Fibroblast of villous mesenchyme (primary cell): ENCODE data around the gene MYOM3. TPM values are rescaled to one million over a fixed set of nuclear protein-coding genes. Genes with fewer than 3 reads are reported as not detected.

ENCODE experiments used
- DNase-seq: peaks from one replicate; pipeline ENCODE4 v3.0.0-alpha.2; 2010; ENCODE audit warnings: low read depth
- H3K4me3 ChIP-seq: 2 replicates; pipeline ENCODE4 v1.5.1; 2011; ENCODE audit warnings: low read depth, mild to moderate bottlenecking, low read length
- total RNA-seq: library from RNA; depleted of rRNA; stranded (reverse); fragments of >200 nt; gene quantifications from 2 replicates; pipeline ENCODE4 v1.2.3, GENCODE V29; 2012
- TF ChIP-seq, protein P1 (sequence below): IDR thresholded peaks from 2 replicates; pipeline ENCODE4 v1.5.1; 2012; ENCODE audit warnings: low read depth, mild to moderate bottlenecking, low read length; ENCODE audit not compliant: insufficient read depth

The MYOM3 gene
- total RNA-seq, 1 donor: not detected

DNA sequence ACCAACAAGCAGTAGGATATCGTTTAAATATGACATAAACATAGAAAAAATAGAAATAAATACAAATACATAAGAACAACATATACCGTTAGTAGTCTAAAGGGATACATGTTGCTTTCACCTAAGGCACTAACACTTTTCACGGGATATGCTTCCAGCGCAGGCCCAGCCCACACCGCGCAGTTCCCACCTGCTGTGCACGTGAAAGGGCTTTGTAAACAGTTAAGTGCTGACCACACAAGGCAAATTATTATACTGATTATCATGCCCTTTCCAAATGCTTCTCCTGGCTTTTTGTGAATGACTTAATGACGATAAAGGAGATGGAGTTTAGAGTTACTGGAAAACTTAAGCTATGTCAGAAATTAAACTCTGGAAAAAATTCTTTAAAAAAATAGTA is 42.3 kb upstream of the MYOM3 start:
- DNase-seq: no peak
- no peak overlapping the region for H3K4me3 ChIP-seq
- TF ChIP-seq, protein P1, sequence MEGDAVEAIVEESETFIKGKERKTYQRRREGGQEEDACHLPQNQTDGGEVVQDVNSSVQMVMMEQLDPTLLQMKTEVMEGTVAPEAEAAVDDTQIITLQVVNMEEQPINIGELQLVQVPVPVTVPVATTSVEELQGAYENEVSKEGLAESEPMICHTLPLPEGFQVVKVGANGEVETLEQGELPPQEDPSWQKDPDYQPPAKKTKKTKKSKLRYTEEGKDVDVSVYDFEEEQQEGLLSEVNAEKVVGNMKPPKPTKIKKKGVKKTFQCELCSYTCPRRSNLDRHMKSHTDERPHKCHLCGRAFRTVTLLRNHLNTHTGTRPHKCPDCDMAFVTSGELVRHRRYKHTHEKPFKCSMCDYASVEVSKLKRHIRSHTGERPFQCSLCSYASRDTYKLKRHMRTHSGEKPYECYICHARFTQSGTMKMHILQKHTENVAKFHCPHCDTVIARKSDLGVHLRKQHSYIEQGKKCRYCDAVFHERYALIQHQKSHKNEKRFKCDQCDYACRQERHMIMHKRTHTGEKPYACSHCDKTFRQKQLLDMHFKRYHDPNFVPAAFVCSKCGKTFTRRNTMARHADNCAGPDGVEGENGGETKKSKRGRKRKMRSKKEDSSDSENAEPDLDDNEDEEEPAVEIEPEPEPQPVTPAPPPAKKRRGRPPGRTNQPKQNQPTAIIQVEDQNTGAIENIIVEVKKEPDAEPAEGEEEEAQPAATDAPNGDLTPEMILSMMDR: no peak

DNA sequence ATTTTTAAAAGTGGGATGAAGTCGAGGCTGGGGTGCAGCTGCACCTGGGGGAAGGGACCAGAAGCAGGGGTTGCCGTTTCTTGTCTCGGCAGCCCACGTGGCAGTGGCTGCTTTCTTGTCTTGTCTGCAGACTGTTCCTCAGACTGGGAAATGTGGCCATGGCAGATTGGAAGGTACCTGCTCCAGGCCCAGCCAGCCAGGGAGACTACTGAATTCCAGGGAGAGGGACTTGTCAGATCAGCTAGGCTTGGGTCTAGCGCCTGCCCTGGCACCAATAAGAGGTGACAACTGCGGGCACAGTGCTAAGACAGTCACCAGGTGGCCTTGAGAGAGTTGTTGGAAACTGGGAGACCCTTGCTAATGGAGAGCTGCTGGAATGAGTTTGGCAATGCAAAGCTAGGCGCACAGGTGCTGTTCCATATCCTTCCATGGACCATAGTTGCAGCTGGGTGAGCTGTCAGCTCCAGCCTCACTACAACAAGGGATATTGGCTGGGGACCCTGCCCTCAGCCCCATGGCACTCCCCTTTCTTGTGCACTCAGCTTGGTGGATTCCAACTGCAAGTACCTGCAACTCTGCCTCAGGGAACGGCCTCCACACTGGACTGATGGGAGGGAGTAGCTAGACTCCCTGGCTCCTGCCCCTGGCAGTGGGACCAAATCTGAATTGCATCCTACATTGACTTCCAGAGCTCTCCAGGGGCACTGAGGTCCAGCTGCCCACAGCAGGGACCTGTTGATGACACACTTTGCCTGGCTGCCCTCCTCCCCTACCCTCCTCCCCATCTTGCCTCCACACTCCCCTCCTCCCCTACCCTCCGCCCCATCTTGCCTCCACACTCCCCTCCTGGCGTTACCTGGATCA is 40.9 kb upstream of the MYOM3 start:
- H3K4me3 ChIP-seq: no peak overlapping the region
- TF ChIP-seq, protein P1: no peak
- no peak for DNase-seq

DNA sequence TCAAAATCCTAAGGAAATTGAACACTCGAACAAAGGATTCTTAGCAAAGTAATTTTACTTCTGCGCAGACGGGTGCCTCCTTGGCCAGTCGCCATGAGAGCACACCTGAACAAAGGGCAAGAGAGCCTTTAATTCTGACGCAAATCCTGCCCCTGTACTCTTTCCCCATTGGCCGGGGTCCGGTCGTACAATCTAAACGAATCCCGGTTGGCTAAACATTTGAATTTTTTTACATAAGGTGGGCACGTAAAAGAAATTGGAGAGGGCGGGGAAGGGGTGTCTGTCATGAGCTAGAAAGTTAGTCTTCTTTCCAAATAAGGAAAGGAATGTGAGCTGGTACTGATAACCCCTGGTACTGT is 39.2 kb upstream of the MYOM3 start:
- no peak for DNase-seq
- H3K4me3 ChIP-seq: no peak overlapping the region
- TF ChIP-seq, protein P1: no peak

DNA sequence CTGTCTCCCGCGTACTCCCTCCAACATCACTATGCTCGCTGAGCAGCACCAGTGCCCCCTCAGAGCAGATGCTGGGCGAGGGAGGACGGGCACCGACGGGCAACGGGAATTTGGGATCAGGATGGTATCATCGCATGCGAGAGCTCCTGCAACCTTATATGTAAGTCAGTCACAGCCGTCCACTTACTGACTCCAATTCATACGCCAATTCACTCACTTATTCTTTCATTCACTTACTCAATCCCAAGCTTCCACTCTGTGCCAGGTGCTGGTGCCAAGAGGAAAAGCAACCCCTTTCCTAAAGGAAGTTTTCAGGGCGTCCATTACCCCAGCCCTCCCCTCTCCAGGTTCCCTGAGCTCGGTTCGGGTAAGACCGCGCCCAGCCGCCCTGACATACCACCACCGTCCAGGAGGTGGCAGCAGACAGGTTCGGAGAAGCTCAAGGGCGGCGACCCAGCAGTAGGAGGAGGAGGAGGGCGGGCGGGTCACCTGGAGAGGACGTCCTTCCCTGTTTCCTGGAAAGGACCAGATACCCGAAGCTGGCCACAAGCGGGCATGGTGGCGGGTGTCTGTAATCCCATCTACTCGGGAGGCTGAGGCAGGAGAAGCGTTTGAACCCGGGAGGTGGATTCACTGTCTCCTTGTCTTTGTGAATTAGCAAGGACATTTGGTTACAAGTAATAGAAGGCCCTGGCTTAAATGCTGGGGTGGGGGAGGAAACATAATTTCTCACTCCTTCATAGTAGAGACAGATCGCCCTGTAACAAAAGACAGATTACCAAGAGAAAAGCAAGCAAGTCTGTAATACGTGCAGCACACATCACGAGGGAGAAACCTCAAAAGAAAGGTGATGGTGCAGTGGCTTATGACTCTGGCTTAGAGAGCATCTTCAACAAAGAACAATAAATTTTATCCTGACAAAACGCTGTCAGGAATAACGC is 38.6 kb upstream of the MYOM3 start:
- TF ChIP-seq, protein P1: peak; percentile 74
- H3K4me3 ChIP-seq: peak overlapping the region; percentile 23
- DNase-seq: peak; percentile 78

DNA sequence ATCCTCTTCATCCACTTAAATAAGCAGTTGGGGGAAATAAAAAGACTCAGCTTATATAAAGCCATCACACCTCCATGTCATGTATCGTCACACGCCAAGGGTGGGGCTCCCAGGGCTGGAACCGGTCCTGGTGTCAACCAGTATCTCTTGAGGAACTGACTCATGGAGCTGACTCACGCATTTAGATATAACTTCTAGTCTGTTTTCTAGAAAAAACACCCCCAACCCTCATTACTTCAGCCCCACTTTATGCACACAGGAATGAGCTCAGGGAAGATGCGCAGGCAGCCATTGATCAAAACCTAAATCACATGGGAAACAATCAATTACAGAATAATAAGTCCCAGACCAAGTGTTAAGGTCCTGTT is 37.9 kb upstream of the MYOM3 start:
- DNase-seq: peak; percentile 55
- TF ChIP-seq, protein P1: no peak
- peak overlapping the region; percentile 23 for H3K4me3 ChIP-seq

DNA sequence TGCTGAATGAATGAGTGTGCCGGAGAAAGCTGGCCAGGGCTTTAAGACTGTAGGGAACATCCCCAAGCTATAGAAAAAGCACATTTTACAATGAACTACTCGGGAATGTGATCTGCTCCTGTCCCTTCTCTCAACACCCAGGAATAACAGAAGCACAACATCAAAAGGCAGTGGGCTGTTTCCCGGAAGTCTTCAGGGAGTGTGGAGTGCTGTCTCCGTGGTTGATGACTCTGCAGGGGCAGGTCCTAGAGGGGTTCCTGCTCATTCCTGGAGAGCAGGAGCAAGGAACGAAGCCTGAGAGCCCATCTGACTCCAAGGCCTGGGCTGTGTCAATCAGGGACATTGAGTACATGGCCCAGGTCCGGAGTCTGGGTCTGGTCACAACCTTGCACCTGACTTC is 35.9 kb upstream of the MYOM3 start:
- no peak overlapping the region for H3K4me3 ChIP-seq
- TF ChIP-seq, protein P1: no peak
- DNase-seq: no peak
